Lung (tissue), 12 donors: Measurements from ENCODE around the gene RTEL1. TPM values are rescaled to one million over a fixed set of nuclear protein-coding genes. Genes with fewer than 3 reads are reported as not detected.

Source experiments
- ATAC-seq: fragments of 200-7000 bp; cut with Tn5 transposase; one replicate; pipeline ENCODE4 v1.9.1; 2020; ENCODE audit warnings: moderate number of reproducible peaks; ENCODE audit not compliant: insufficient read depth, low FRiP score
- DNase-seq, 3 donors: peaks; one replicate each; pipeline ENCODE4 v3.0.0-alpha.2; 2013 to 2017
- H3K27ac ChIP-seq, 2 donors: one replicate each; pipeline ENCODE4 v1.5.1; 2013; ENCODE audit warnings: mild to moderate bottlenecking in 2 of 2, moderate library complexity in 2 of 2, control low read depth in 1 of 2, inconsistent platforms in 1 of 2, low read depth in 1 of 2, low read length in 1 of 2
- H3K27me3 ChIP-seq, 3 donors: one replicate each; pipeline ENCODE4 v1.5.1; 2013; ENCODE audit warnings: low read length in 2 of 3; ENCODE audit not compliant: control insufficient read depth in 3 of 3, insufficient read depth in 3 of 3
- H3K36me3 ChIP-seq, 4 donors: one replicate each; pipeline ENCODE4 v1.5.1; 2013; ENCODE audit warnings: low read length in 4 of 4, mild to moderate bottlenecking in 1 of 4, moderate library complexity in 1 of 4; ENCODE audit not compliant: control insufficient read depth in 4 of 4, insufficient read depth in 4 of 4
- H3K4me1 ChIP-seq, 5 donors: one replicate each; pipeline ENCODE4 v1.5.1; 2013; ENCODE audit warnings: low read length in 5 of 5, mild to moderate bottlenecking in 2 of 5, moderate library complexity in 1 of 5; ENCODE audit not compliant: control insufficient read depth in 5 of 5, insufficient read depth in 5 of 5
- H3K4me3 ChIP-seq: one replicate; pipeline ENCODE4 v1.5.1; 2013; ENCODE audit warnings: mild to moderate bottlenecking, control low read depth, moderate library complexity
- H3K9ac ChIP-seq, 2 donors: one replicate each; pipeline ENCODE4 v1.5.1; 2013; ENCODE audit warnings: low read length in 2 of 2, control low read depth in 1 of 2; ENCODE audit not compliant: insufficient read depth in 1 of 2
- H3K9me3 ChIP-seq, 4 donors: one replicate each; pipeline ENCODE4 v1.5.1; 2013; ENCODE audit warnings: low read length in 3 of 4, mild to moderate bottlenecking in 1 of 4, moderate library complexity in 1 of 4; ENCODE audit not compliant: control insufficient read depth in 4 of 4, insufficient read depth in 3 of 4
- WGBS, 2 donors: extraction: QIAGEN DNeasy Blood & Tissue Kit; methylation state at CpG; one replicate each; pipeline ENCODE4 v1.1.7; 2013; 5-methylcytosine and 5-hydroxymethylcytosine counted together
- polyA plus RNA-seq, 2 donors: library from polyadenylated mRNA; stranded (reverse); fragments of 200-250 nt; gene quantifications; one replicate each; pipeline ENCODE4 v1.2.1, GENCODE V29; 2013
- total RNA-seq, 2 donors: library from RNA; depleted of rRNA in 1 of 2; stranded (reverse); fragments of >200 nt in 1 of 2; gene quantifications; one replicate each; pipeline ENCODE4 v1.2.1, GENCODE V29; 2014 to 2021
- TF ChIP-seq, protein P1 (sequence below): IDR thresholded peaks from 2 replicates; pipeline ENCODE4 v1.5.1; 2012; ENCODE audit warnings: mild to moderate bottlenecking; ENCODE audit errors: control extremely low read depth, extremely low read depth
- donor health status: control.
- donor health status: control.
- donor health status: Bipolar disorder and iron deficiency.
- donor health status: healthy.
- donor health status: DM: yes; HTN: yes; CAD: no.

The RTEL1 gene
- total and polyA plus RNA-seq, 4 donors, result 12.4 to 45.8 (median 17.7) TPM

DNA sequence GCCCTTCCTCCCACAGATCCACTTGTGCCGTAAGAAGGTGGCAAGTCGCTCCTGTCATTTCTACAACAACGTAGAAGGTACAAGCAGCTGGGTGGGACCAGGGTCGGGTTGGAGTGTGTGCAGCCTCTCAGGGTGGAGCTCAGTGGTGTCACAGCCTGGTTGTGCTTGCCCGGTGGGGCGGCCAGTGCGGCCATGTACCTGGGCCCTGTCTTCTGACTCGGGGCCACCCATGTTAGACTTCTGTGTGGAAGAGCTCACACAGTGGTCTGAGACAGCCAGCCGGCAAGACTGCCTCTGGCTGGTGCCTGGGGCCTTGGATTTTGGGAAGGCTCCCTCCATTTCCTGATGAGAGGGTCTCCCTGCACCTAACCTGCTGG lies 4.7 kb downstream of the RTEL1 start:
- Histone ChIP-seq H3K27ac (no peak overlapping the region), H3K9ac (no peak overlapping the region), H3K27me3 (no peaks in the 10 kb centered on the region), H3K9me3 (no peaks in the 10 kb centered on the region), H3K36me3 (peaks cover 0 to 58% (median 20%) of the 10 kb centered on the region in 4 donors), H3K4me1 (peaks cover 0 to 10% (median 6%) of the 10 kb centered on the region in 5 donors), H3K4me3 (no peak overlapping the region)
- TF ChIP-seq, protein P1, sequence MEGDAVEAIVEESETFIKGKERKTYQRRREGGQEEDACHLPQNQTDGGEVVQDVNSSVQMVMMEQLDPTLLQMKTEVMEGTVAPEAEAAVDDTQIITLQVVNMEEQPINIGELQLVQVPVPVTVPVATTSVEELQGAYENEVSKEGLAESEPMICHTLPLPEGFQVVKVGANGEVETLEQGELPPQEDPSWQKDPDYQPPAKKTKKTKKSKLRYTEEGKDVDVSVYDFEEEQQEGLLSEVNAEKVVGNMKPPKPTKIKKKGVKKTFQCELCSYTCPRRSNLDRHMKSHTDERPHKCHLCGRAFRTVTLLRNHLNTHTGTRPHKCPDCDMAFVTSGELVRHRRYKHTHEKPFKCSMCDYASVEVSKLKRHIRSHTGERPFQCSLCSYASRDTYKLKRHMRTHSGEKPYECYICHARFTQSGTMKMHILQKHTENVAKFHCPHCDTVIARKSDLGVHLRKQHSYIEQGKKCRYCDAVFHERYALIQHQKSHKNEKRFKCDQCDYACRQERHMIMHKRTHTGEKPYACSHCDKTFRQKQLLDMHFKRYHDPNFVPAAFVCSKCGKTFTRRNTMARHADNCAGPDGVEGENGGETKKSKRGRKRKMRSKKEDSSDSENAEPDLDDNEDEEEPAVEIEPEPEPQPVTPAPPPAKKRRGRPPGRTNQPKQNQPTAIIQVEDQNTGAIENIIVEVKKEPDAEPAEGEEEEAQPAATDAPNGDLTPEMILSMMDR, result no peak
- no peak for DNase-seq
- WGBS, 2 donors, result 93 to 95% methylated on average over 9 of the region's 9 CpGs
- ATAC-seq, result no peak

DNA sequence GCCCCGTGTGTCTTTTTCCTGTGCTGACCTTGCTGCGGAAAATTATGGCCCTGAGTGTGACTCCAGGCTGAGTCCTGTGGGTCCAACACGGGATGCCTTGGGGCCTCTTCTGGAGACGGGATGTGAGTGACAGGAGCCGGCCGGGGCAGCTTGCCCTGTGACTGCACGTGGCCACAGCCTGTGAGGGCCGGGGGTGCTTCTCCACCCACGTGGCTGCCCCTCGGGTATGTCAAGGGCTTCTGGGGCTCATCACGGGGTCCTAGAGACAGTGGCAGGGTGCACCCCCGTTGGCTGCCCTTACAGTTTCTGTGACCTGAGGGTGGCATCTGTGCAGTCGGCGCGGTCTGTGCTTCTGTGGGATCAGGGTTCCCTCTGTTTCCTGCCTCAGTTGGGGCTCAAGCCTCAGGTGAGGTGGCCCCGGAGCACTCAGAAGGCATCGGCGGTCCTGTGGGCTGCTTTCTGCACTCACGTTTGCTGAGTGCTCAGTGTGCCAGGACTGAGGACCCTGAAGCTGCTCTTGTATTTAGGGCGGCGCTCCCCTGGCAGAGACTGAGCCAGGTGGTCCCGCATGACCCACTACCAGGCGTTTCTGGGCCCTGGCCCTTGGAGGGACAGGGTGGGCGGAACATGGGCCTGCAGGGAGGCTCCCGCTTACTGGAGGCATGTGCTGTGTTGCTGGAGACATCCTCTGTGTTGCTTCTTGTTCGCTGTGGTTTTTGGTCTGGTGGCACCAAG lies 5.4 kb downstream of the RTEL1 start:
- no peaks in the 10 kb centered on the region for H3K9me3 ChIP-seq
- peaks cover 0 to 65% (median 22%) of the 10 kb centered on the region in 4 donors for H3K36me3 ChIP-seq
- no peak overlapping the region for H3K27ac ChIP-seq
- no peak overlapping the region for H3K4me3 ChIP-seq
- no peaks in the 10 kb centered on the region for H3K27me3 ChIP-seq
- ATAC-seq (no peak), DNase-seq (no peak)
- no peak overlapping the region for H3K9ac ChIP-seq
- 93 to 95% methylated on average over 26 of the region's 26 CpGs for WGBS, 2 donors
- H3K4me1 ChIP-seq, result peaks cover 0 to 8% (median 5%) of the 10 kb centered on the region in 5 donors
- TF ChIP-seq, protein P1, result no peak

DNA sequence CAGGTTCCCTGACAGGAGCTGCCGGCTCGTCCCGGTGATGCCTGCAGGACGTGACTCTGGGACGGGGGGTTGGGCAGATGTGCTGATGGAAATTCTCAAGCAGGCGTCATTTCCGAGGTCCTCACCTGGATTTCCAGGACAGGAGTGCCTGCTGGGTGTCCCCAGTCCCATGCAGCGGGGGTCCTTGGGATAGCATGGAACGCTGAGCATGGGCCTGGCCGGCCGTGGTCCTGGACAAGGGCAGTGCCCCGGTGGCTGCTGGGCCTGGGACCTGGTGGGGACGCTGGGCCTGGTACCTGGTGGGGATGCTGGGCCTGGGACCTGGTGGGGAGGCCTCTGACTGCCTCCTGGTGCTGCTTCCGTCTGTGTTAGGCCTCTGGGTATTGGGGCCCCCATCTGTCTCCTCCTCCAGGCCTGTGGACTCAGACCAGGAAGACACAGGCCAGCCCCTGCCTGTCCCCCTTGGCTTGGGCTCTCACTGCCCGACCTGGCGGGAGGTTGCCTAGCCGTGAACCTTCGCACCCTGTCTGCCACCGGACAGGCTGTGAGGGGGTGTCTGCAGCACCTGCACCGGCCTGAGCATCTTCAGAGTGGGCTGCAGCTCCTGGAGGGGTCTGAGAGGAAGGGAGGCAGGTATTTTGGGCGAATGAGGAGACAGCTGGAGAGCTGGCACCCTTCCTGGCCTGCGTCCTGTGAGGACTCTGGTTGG lies 6.2 kb downstream of the RTEL1 start:
- TF ChIP-seq, protein P1, result no peak
- H3K4me1 ChIP-seq, result peaks cover 0 to 4% (median 2%) of the 10 kb centered on the region in 5 donors
- H3K9ac ChIP-seq, result no peak overlapping the region
- H3K9me3 ChIP-seq, result no peaks in the 10 kb centered on the region
- H3K4me3 ChIP-seq, result no peak overlapping the region
- ATAC-seq (no peak), DNase-seq (no peak)
- H3K36me3 ChIP-seq, result peaks cover 0 to 68% (median 24%) of the 10 kb centered on the region in 4 donors
- 93 to 94% methylated on average over 20 to 22 of the region's 22 CpGs for WGBS, 2 donors
- H3K27ac ChIP-seq, result no peak overlapping the region
- H3K27me3 ChIP-seq, result no peaks in the 10 kb centered on the region
